ENCODE measurements around the gene ZNF267.
"Not testable (repeated sequence)": the region's sequence is repeated elsewhere in the genome, so short reads cannot be mapped to it uniquely, and the experiment has no call there.

ZNF267 gene

GRCh38 chr16:31880322-31880979 is 6.8 kb downstream of the ZNF267 start:
- no peak for DNase-seq

- no peak for DNase-seq
These were observed 12.6 kb downstream of the ZNF267 start for GRCh38 chr16:31886227-31886626.

- no peak for DNase-seq
These were observed 15.1 kb downstream of the ZNF267 start for GRCh38 chr16:31888735-31889134.

GRCh38 chr16:31892111-31892510 is 18.5 kb downstream of the ZNF267 start:
- not testable (repeated sequence) for DNase-seq

- DNase-seq: no peak
These were observed 20.2 kb downstream of the ZNF267 start for GRCh38 chr16:31893824-31894223.

- DNase-seq: no peak
These were observed 23.7 kb downstream of the ZNF267 start for GRCh38 chr16:31897283-31897682.

GRCh38 chr16:31899505-31899904 is 25.9 kb downstream of the ZNF267 start:
- DNase-seq: no peak

GRCh38 chr16:31904571-31904970 is 31.0 kb downstream of the ZNF267 start:
- not testable (repeated sequence) for DNase-seq

GRCh38 chr16:31913668-31914067 is 40.1 kb downstream of the ZNF267 start:
- DNase-seq: no peak

- no peak for DNase-seq
These were observed 42.5 kb downstream of the ZNF267 start for GRCh38 chr16:31916056-31916488.

- DNase-seq: no peak
These were observed 46.8 kb downstream of the ZNF267 start for GRCh38 chr16:31920373-31920772.

- DNase-seq: not testable (repeated sequence)
These were observed 78.2 kb downstream of the ZNF267 start for GRCh38 chr16:31951806-31952205.

GRCh38 chr16:31952206-31952605 is 78.6 kb downstream of the ZNF267 start:
- DNase-seq: not testable (repeated sequence)

- DNase-seq: peak; percentile 60
These were observed 82.6 kb downstream of the ZNF267 start for GRCh38 chr16:31956221-31956620.

GRCh38 chr16:31960186-31960910 is 86.7 kb downstream of the ZNF267 start:
- DNase-seq: not testable (repeated sequence)
